ENCODE measurements around the gene BCL2.
A peak's percentile ranks its signal among the peaks of the same experiment; 100 is the strongest.

GRCh38 chr18:63342206-63342605 is 22.6 kb upstream of the BCL2 start:
- TF ChIP-seq EZH2 (IDR thresholded peaks at IDR 0.05; ENCODE audit: low read length, unreplicated experiment) (no peak), CTCF (conservative IDR thresholded peaks at IDR 0.05; ENCODE audit: low read depth, low read length) (peak; percentile 77), EZH2phosphoT487 (IDR thresholded peaks at IDR 0.05; ENCODE audit: borderline replicate concordance, low read length) (no peak)
